HK-2 (cell line): ENCODE data around the gene GLB1L3.

Source experiments
- DNase-seq: peaks from one replicate; pipeline ENCODE4 v3.0.0-alpha.2; 2018; ENCODE audit not compliant: unreplicated experiment

Gene GLB1L3

GRCh38 chr11:134275534-134276395 lies at the start of gene GLB1L3:
Gene GLB1L3, plus strand, starts transcription at chr11:134276379. Its CDS starts 362 bp downstream, at chr11:134276741.
- DNase-seq = no peak

- DNase-seq = no peak
Measured at GRCh38 chr11:134226806-134227325, 49.3 kb upstream of the GLB1L3 start.

GRCh38 chr11:134228625-134229024 lies 47.6 kb upstream of the GLB1L3 start:
- DNase-seq = peak; percentile 45

- DNase-seq = no peak
Measured at GRCh38 chr11:134229126-134229790, 46.9 kb upstream of the GLB1L3 start.

- no peak for DNase-seq
Measured at GRCh38 chr11:134230339-134230738, 45.8 kb upstream of the GLB1L3 start.

GRCh38 chr11:134231958-134232659 lies 44.1 kb upstream of the GLB1L3 start:
- no peak for DNase-seq

- no peak for DNase-seq
Measured at GRCh38 chr11:134233729-134234179, 42.4 kb upstream of the GLB1L3 start.

- DNase-seq = no peak
Measured at GRCh38 chr11:134235399-134235798, 40.8 kb upstream of the GLB1L3 start.

GRCh38 chr11:134236834-134237556 lies 39.2 kb upstream of the GLB1L3 start:
- DNase-seq = no peak

- DNase-seq = no peak
Measured at GRCh38 chr11:134237557-134237922, 38.6 kb upstream of the GLB1L3 start.

GRCh38 chr11:134238956-134239355 lies 37.2 kb upstream of the GLB1L3 start:
- no peak for DNase-seq

- DNase-seq = no peak
Measured at GRCh38 chr11:134240592-134240991, 35.6 kb upstream of the GLB1L3 start.

- DNase-seq = no peak
Measured at GRCh38 chr11:134242376-134242775, 33.8 kb upstream of the GLB1L3 start.

- DNase-seq = no peak
Measured at GRCh38 chr11:134243913-134244312, 32.3 kb upstream of the GLB1L3 start.

GRCh38 chr11:134244593-134244992 lies 31.6 kb upstream of the GLB1L3 start:
- peak; percentile 14 for DNase-seq

- no peak for DNase-seq
Measured at GRCh38 chr11:134245434-134245833, 30.7 kb upstream of the GLB1L3 start.

GRCh38 chr11:134246100-134246499 lies 30.1 kb upstream of the GLB1L3 start:
- DNase-seq = no peak

GRCh38 chr11:134246678-134247077 lies 29.5 kb upstream of the GLB1L3 start:
- DNase-seq = no peak

- no peak for DNase-seq
Measured at GRCh38 chr11:134248910-134249480, 27.2 kb upstream of the GLB1L3 start.

GRCh38 chr11:134250246-134250645 lies 25.9 kb upstream of the GLB1L3 start:
- no peak for DNase-seq

- no peak for DNase-seq
Measured at GRCh38 chr11:134250675-134251074, 25.5 kb upstream of the GLB1L3 start.
